ENCODE data around the gene PRKCE.

The PRKCE gene

DNA sequence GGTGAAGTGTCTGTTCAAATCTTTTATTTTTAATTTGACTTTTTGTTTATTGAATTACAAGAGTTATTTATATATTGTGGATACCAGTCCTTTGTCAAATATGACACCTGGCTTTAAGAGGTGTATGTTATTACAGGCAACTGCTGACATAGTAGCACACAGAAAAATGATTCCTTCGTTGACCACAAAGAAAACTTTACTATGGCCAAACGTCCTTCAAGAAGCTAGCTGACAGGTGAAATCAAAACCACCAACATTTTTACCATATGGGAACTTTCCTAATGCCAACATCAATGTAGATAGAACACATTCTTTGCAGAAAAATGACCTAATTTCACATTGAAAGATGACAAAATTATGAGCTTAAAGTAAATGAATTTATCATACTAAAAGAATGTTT lies 34.0 kb upstream of the PRKCE start:
- FAIRE-seq (no peak), DNase-seq (ENCODE audit: insufficient read length, low spot score) (no peak)

DNA sequence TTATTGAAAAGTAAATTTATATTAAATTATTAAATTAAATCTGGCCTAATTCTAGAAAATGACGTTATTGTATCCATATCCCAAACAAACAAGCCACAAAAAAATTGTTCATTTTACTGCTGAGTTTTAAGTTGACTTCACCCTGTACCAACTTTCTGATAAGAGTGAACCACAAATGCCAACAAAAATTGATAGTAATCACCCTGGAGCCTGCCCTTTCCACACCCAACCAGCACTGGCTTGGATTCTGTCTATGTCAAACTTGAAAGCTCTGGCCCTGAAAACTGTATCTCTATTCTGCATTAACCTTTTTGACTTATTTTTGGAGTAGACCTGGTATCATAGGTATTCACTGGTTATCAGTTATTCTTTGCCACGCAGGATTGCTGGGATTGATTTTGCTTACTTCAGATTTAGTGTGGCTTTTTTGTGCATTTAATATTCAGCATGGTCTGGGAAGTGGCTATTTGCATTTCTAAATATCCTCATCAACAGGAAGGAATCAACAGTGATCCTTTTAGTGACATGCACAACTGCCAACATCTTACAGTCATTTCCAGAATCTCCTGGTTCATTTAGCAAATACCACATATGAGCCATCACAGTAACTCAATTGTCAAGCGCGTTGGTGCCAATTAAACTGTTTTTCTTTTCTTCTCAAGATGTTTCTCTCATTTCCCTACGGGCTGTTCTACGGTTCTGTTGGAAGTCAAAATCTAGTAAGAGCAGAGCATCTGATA lies 29.0 kb upstream of the PRKCE start:
- no peak for DNase-seq (ENCODE audit: insufficient read length, low spot score)
- FAIRE-seq: no peak
- TF ChIP-seq, protein P1, sequence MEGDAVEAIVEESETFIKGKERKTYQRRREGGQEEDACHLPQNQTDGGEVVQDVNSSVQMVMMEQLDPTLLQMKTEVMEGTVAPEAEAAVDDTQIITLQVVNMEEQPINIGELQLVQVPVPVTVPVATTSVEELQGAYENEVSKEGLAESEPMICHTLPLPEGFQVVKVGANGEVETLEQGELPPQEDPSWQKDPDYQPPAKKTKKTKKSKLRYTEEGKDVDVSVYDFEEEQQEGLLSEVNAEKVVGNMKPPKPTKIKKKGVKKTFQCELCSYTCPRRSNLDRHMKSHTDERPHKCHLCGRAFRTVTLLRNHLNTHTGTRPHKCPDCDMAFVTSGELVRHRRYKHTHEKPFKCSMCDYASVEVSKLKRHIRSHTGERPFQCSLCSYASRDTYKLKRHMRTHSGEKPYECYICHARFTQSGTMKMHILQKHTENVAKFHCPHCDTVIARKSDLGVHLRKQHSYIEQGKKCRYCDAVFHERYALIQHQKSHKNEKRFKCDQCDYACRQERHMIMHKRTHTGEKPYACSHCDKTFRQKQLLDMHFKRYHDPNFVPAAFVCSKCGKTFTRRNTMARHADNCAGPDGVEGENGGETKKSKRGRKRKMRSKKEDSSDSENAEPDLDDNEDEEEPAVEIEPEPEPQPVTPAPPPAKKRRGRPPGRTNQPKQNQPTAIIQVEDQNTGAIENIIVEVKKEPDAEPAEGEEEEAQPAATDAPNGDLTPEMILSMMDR (IDR thresholded peaks at IDR 0.05; ENCODE audit: insufficient read depth, missing control alignments): no peak

More for the DNA sequence above, 34.0 kb upstream of the PRKCE start:
- TF ChIP-seq, protein P1 (IDR thresholded peaks at IDR 0.05; ENCODE audit: insufficient read depth, missing control alignments): no peak

DNA sequence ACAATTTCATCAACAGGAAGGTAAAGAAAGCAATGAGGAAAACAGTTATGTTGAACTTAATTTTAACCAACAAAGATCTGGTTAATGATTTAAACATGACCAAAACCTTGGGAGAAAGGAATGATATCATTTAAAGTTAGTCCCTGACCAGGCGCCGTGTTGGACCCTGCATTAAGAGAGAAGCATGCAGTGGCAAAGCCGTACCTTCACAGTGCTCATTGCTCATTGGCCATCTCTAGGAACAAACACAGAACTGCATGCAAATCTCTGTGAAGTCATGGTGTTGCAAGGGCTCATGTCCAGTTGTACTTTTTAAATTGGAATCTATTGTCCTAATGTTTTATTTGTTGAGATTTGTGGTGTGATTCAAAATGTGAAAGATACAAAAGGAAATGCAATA lies 28.4 kb upstream of the PRKCE start:
- TF ChIP-seq, protein P1 (IDR thresholded peaks at IDR 0.05; ENCODE audit: insufficient read depth, missing control alignments): no peak
- DNase-seq (ENCODE audit: insufficient read length, low spot score): no peak
- FAIRE-seq: no peak

DNA sequence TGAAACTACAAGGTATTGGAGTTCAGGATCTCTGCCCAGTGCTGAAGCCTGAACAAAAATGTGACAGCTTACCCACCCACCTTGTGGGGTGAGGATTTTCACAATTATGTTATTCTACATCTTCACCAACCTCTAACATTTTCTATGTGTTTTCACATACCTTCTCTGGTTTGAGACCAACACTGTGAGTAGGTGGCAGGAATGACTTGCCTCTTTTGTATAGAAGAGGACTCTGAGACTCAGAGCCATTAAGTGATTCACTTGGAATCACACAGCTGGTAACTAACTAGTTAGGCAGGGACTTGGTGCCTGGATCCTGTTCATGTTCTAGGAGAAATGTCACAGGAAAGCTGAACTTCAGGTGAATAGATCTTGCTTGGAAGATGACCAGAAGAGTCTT lies 25.7 kb upstream of the PRKCE start:
- DNase-seq (ENCODE audit: insufficient read length, low spot score) (no peak), FAIRE-seq (no peak)
- TF ChIP-seq, protein P1 (IDR thresholded peaks at IDR 0.05; ENCODE audit: insufficient read depth, missing control alignments): no peak

DNA sequence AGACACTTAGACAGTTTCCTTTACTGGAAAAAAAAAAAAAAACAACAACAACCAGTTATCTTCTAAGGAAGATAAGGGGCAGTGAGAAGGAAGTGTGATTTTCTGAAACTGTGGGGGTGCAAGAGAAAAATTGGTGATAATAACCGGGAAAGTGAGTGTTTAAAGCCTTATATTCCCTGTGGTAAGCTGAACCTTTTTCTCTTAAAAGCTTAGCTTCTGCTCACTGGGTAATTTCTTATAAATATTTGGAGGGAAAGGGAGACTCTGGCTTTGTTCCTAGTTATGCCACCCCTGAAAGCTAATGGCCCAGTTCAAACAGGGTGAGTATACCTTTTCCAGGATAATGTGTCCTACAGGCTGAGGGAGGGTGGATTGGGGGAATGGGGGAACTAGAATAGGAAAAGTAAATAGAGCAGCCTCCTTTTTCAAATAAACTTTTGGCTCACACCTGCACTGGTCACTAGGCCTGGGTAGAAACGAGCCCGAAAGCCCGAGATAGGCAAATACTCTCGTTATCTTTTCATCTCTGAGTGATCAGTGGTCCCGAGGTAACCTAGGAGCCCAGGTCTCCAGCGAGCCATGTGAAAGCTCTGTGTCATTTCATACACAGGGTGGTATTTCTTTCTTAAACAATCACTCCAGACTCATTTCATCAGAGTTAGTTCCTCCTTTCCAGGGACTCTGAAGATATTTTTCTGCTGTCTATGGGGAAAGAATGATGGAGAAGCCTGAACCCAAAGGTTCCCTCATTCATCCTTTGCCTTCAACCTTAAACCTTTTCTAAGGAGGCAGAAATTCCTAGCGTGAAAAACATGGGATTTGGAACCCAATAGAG lies 24.9 kb upstream of the PRKCE start:
- FAIRE-seq (no peak), DNase-seq (ENCODE audit: insufficient read length, low spot score) (no peak)
- TF ChIP-seq, protein P1 (IDR thresholded peaks at IDR 0.05; ENCODE audit: insufficient read depth, missing control alignments): no peak

DNA sequence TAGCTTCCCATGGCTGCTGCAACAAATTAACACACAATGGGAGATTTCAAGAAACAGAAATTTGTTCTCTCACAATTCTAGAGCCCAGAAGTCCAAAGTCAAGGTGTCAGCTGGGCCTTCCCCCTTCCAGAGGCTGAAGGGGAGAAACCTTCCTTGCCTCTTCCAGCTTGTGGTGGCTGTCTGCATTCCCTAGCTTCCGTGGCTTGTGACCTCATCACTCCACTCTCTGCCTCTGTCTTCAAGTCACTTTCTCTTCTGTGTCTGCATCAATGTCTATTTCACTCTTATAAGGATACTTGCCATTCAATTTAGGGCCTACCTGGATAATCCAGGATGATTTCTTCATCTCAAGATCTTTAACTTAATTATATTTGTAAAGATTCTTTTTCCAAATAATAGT lies 23.6 kb upstream of the PRKCE start:
- DNase-seq (ENCODE audit: insufficient read length, low spot score): no peak
- FAIRE-seq: no peak
- TF ChIP-seq, protein P1 (IDR thresholded peaks at IDR 0.05; ENCODE audit: insufficient read depth, missing control alignments): no peak

DNA sequence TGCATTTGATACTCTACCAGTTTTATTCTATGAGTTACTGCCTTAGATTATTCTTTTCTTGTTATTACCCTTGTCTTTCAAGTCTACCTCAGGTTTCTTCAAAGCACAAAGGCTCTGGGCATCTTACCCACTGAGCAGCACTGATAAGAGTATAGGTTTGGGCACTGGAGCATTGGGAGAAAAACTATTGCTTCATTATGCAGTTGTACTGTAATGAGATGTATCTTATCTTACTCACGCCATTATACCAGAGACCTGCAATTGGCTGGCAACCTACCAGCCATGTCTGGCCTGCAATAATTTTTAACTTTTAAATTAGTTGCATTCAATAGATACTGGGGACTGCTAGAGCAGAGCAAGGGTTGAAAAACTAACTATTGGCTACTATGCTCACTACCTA lies 21.5 kb upstream of the PRKCE start:
- TF ChIP-seq, protein P1 (IDR thresholded peaks at IDR 0.05; ENCODE audit: insufficient read depth, missing control alignments): no peak
- no peak for FAIRE-seq
- no peak for DNase-seq (ENCODE audit: insufficient read length, low spot score)

All from D721Med (cell line).